ENCODE data around the gene MT2A. TPM values are rescaled to one million over a fixed set of nuclear protein-coding genes. Genes with fewer than 3 reads are reported as not detected.

MT2A gene
- total and polyA plus RNA-seq, 2 of the 13 experiments (the other 11 are each of a cell fraction or from before 2014, with no cell fraction given), result 135 to 371 TPM

GRCh38 chr16:56643080-56643778 is 34.8 kb downstream of the MT2A start (continued):
- TF ChIP-seq FOXO4 (CRISPR knock-in tag; conservative IDR thresholded peaks at IDR 0.05) (no peak), RNF2 (conservative IDR thresholded peaks at IDR 0.05; ENCODE audit: low read depth) (no peak), ZNF646 (CRISPR knock-in tag; IDR thresholded peaks at IDR 0.05) (no peak), ZNF3 (CRISPR knock-in tag; IDR thresholded peaks at IDR 0.05) (no peak), ESRRA (CRISPR knock-in tag; IDR thresholded peaks at IDR 0.05; ENCODE audit: low read depth) (0 out of 2 replicates have a peak, but pooled peaks have one; percentile 34), TBL1XR1 (IDR thresholded peaks at IDR 0.05; ENCODE audit: borderline replicate concordance, low read length, partially characterized antibody) (no peak), ZNF562 (CRISPR knock-in tag; IDR thresholded peaks at IDR 0.05; ENCODE audit: borderline replicate concordance) (no peak), NKX3-1 (CRISPR knock-in tag; IDR thresholded peaks at IDR 0.05) (no peak), KDM3A (CRISPR knock-in tag; IDR thresholded peaks at IDR 0.05; ENCODE audit: low read depth) (0 out of 2 replicates have a peak, but pooled peaks have one; percentile 22), ZFP41 (CRISPR knock-in tag; IDR thresholded peaks at IDR 0.05; ENCODE audit: borderline replicate concordance) (no peak), PHF8 (CRISPR knock-in tag; IDR thresholded peaks at IDR 0.05) (no peak), DR1 (CRISPR knock-in tag; IDR thresholded peaks at IDR 0.05) (no peak), ZNF776 (CRISPR knock-in tag; IDR thresholded peaks at IDR 0.05) (peak; percentile 38; the same call in 1 of the 2 replicates), NFYC (CRISPR knock-in tag; IDR thresholded peaks at IDR 0.05) (no peak), BORCS8-MEF2B (CRISPR knock-in tag; IDR thresholded peaks at IDR 0.05) (peak; percentile 67; the same call in 1 of the 2 replicates), NR1H2 (CRISPR knock-in tag; IDR thresholded peaks at IDR 0.05; ENCODE audit: borderline replicate concordance, low read depth) (no peak), SOX13 (IDR thresholded peaks at IDR 0.05) (no peak), SOX13 (CRISPR knock-in tag; conservative IDR thresholded peaks at IDR 0.05 in 1 of 2, IDR thresholded peaks at IDR 0.05 in 1 of 2) (no peak), RFXAP (CRISPR knock-in tag; IDR thresholded peaks at IDR 0.05; ENCODE audit: borderline replicate concordance) (no peak), RAD51 (IDR thresholded peaks at IDR 0.05; ENCODE audit: borderline replicate concordance) (no peak), RORA (CRISPR knock-in tag; IDR thresholded peaks at IDR 0.05) (no peak)
